HG03439 (cell line): Measurements from ENCODE around the gene ADD2.

Source experiments
- ATAC-seq: cut with Tn5 transposase; IDR thresholded peaks from one replicate; pipeline ENCODE4 v1.9.1; 2021; ENCODE audit warnings: mild to moderate bottlenecking, moderate library complexity; ENCODE audit not compliant: unreplicated experiment

ADD2 gene

GRCh38 chr2:70724366-70724765 is 43.6 kb downstream of the ADD2 start:
- ATAC-seq, result no peak

- no peak for ATAC-seq
Measured at GRCh38 chr2:70723286-70723885, 44.6 kb downstream of the ADD2 start.

GRCh38 chr2:70720124-70720523 is 47.9 kb downstream of the ADD2 start:
- ATAC-seq, result no peak

- no peak for ATAC-seq
Measured at GRCh38 chr2:70719231-70719630, 48.8 kb downstream of the ADD2 start.

GRCh38 chr2:70718736-70719135 is 49.3 kb downstream of the ADD2 start:
- no peak for ATAC-seq

- ATAC-seq, result no peak
Measured at GRCh38 chr2:70718241-70718640, 49.8 kb downstream of the ADD2 start.

- ATAC-seq, result no peak
Measured at GRCh38 chr2:70717431-70718038, 50.5 kb downstream of the ADD2 start.

- no peak for ATAC-seq
Measured at GRCh38 chr2:70716951-70717350, 51.0 kb downstream of the ADD2 start.

- ATAC-seq, result no peak
Measured at GRCh38 chr2:70716131-70716743, 51.8 kb downstream of the ADD2 start.

- ATAC-seq, result no peak
Measured at GRCh38 chr2:70715071-70715985, 52.7 kb downstream of the ADD2 start.

- no peak for ATAC-seq
Measured at GRCh38 chr2:70714141-70714905, 53.7 kb downstream of the ADD2 start.

GRCh38 chr2:70712916-70713315 is 55.1 kb downstream of the ADD2 start:
- ATAC-seq, result no peak

- no peak for ATAC-seq
Measured at GRCh38 chr2:70711191-70711590, 56.8 kb downstream of the ADD2 start.

GRCh38 chr2:70710038-70710690 is 57.8 kb downstream of the ADD2 start:
- no peak for ATAC-seq

- no peak for ATAC-seq
Measured at GRCh38 chr2:70709275-70710037, 58.5 kb downstream of the ADD2 start.

- no peak for ATAC-seq
Measured at GRCh38 chr2:70708376-70709199, 59.4 kb downstream of the ADD2 start.

GRCh38 chr2:70707706-70708105 is 60.3 kb downstream of the ADD2 start:
- ATAC-seq, result no peak

- ATAC-seq, result no peak
Measured at GRCh38 chr2:70706026-70706795, 61.8 kb downstream of the ADD2 start.
